C4-2B (cell line): ENCODE measurements around the gene SLC2A11.

Source experiments
- CTCF ChIP-seq: fragments of 450-650 bp; conservative IDR thresholded peaks from 2 replicates; pipeline ENCODE4 v1.5.1; 2017; ENCODE audit warnings: mild to moderate bottlenecking
- ZFX ChIP-seq: fragments of 450-650 bp; IDR thresholded peaks from 2 replicates; pipeline ENCODE4 v1.6.1; 2017

DNA sequence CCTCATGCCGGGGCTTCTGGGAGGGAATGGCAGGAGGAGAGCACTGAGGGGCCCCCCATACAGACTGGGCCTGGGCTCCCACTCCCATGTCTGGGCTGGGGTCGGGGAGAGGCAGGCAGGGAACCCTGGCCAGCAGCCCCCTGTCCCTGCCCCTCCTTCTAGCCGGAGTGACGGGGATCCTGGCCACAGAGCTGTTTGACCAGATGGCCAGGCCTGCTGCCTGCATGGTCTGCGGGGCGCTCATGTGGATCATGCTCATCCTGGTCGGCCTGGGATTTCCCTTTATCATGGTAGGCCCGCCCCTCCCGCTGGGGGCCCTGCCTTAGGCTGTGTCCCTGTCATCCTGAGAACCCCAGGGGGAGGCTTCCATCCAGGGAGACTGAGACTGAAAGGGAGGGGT, 26.5 kb downstream of the SLC2A11 start:
- no peak for TF ChIP-seq CTCF
- TF ChIP-seq ZFX: no peak
